Measurements from ENCODE around the gene FBXO41. TPM values are rescaled to one million over a fixed set of nuclear protein-coding genes. Genes with fewer than 3 reads are reported as not detected.
A peak's percentile ranks its signal among the peaks of the same experiment; 100 is the strongest.

Gene FBXO41
- total and polyA plus RNA-seq, 4 donors = 0.06 to 0.51 (median 0.38) TPM

- peaks cover 3 to 33% (median 14%) of the 10 kb centered on the region in 4 donors for H3K27me3 ChIP-seq (ENCODE audit: control insufficient read depth in 4 of 4, insufficient read depth in 4 of 4, low read length in 3 of 4)
- H3K9ac ChIP-seq (ENCODE audit: low read depth in 1 of 2, low read length in 2 of 2) = no peak overlapping the region
- H3K9me3 ChIP-seq (ENCODE audit: control insufficient read depth in 4 of 4, low read length in 3 of 4) = peaks cover 0 to 3% (median 0%) of the 10 kb centered on the region in 4 donors
- no peak for DNase-seq (ENCODE audit: low spot score)
- H3K4me1 ChIP-seq (ENCODE audit: control insufficient read depth in 4 of 4, insufficient read depth in 4 of 4, low read length in 3 of 4) = peaks cover 6 to 17% (median 13%) of the 10 kb centered on the region in 4 donors
- no peak for TF ChIP-seq NR2F2 (IDR thresholded peaks at IDR 0.05)
- TF ChIP-seq HNF4A (conservative IDR thresholded peaks at IDR 0.05) = no peak
- no peak for TF ChIP-seq REST (IDR thresholded peaks at IDR 0.05)
- TF ChIP-seq EGR1 (IDR thresholded peaks at IDR 0.05; ENCODE audit: low read depth in 2 of 2) = no peak
- no peak for TF ChIP-seq HNF4G (IDR thresholded peaks at IDR 0.05)
- TF ChIP-seq JUND (IDR thresholded peaks at IDR 0.05) = no peak
- TF ChIP-seq YY1 (IDR thresholded peaks at IDR 0.05) = no peak
- no peak for TF ChIP-seq TAF1 (conservative IDR thresholded peaks at IDR 0.05)
- no peak for TF ChIP-seq FOXA1 (IDR thresholded peaks at IDR 0.05)
- TF ChIP-seq ZBTB33 (IDR thresholded peaks at IDR 0.05) = no peak
- no peak for TF ChIP-seq SP1 (IDR thresholded peaks at IDR 0.05)
- TF ChIP-seq, protein P1, sequence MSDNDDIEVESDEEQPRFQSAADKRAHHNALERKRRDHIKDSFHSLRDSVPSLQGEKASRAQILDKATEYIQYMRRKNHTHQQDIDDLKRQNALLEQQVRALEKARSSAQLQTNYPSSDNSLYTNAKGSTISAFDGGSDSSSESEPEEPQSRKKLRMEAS (IDR thresholded peaks at IDR 0.05) = no peak
- no peak for TF ChIP-seq ATF3 (IDR thresholded peaks at IDR 0.05)
- TF ChIP-seq FOXA2 (IDR thresholded peaks at IDR 0.05) = no peak
- no peak for TF ChIP-seq RXRA (IDR thresholded peaks at IDR 0.05)
- TF ChIP-seq, protein P2, sequence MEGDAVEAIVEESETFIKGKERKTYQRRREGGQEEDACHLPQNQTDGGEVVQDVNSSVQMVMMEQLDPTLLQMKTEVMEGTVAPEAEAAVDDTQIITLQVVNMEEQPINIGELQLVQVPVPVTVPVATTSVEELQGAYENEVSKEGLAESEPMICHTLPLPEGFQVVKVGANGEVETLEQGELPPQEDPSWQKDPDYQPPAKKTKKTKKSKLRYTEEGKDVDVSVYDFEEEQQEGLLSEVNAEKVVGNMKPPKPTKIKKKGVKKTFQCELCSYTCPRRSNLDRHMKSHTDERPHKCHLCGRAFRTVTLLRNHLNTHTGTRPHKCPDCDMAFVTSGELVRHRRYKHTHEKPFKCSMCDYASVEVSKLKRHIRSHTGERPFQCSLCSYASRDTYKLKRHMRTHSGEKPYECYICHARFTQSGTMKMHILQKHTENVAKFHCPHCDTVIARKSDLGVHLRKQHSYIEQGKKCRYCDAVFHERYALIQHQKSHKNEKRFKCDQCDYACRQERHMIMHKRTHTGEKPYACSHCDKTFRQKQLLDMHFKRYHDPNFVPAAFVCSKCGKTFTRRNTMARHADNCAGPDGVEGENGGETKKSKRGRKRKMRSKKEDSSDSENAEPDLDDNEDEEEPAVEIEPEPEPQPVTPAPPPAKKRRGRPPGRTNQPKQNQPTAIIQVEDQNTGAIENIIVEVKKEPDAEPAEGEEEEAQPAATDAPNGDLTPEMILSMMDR (IDR thresholded peaks at IDR 0.05; ENCODE audit: low read depth, low read length, missing input control) = no peak
- TF ChIP-seq RAD21 (IDR thresholded peaks at IDR 0.05) = no peak
- TF ChIP-seq GABPA (IDR thresholded peaks at IDR 0.05 in 1 of 2, conservative IDR thresholded peaks at IDR 0.05 in 1 of 2) = no peak
- peak overlapping the region in 2 of 3 donors; percentile 52 to 64 for H3K4me3 ChIP-seq (ENCODE audit: low read depth in 1 of 3, low read length in 3 of 3)
- 4% methylated on average over 64 of the region's 64 CpGs for WGBS
- no peaks in the 10 kb centered on the region for H3K36me3 ChIP-seq (ENCODE audit: control insufficient read depth in 4 of 4, insufficient read depth in 3 of 4, low read depth in 1 of 4, low read length in 3 of 4)
- no peak overlapping the region for H3K27ac ChIP-seq (ENCODE audit: low read depth in 1 of 2, low read length in 2 of 2)
Observed at GRCh38 chr2:73292906-73293533, 8.7 kb upstream of the FBXO41 start.

Data from liver (tissue), 9 donors.